T-helper 17 cell (primary cell): Measurements from ENCODE around the gene ARPC1A. TPM values are rescaled to one million over a fixed set of nuclear protein-coding genes. Genes with fewer than 3 reads are reported as not detected.
"Not testable (repeated sequence)": the region's sequence is repeated elsewhere in the genome, so short reads cannot be mapped to it uniquely, and the experiment has no call there.

ENCODE experiments used
- ATAC-seq: fragments of 150-1000 bp; cut with Tn5 transposase; 2 replicates; pipeline ENCODE4 v1.10.0; 2021; ENCODE audit warnings: mild to moderate bottlenecking, moderate library complexity
- DNase-seq, 3 donors: peaks; one replicate each; pipeline versions ENCODE4 v3.0.0 to v3.0.0-alpha.2; 2020 to 2021
- H3K9me3 ChIP-seq: one replicate; pipeline ENCODE4 v1.7.0; 2013; ENCODE audit warnings: low read length, mild to moderate bottlenecking; ENCODE audit not compliant: control insufficient read depth, poor library complexity, severe bottlenecking
- H3K27ac Mint-ChIP-seq: one replicate; pipeline ENCODE4 v1.8.0; 2022; ENCODE audit warnings: mild to moderate bottlenecking, moderate library complexity, mixed read lengths
- H3K27me3 Mint-ChIP-seq: one replicate; pipeline ENCODE4 v1.8.0; 2022; ENCODE audit warnings: mixed read lengths
- H3K36me3 Mint-ChIP-seq: one replicate; pipeline ENCODE4 v1.8.0; 2022; ENCODE audit warnings: low read depth, mixed read lengths
- H3K4me1 Mint-ChIP-seq: one replicate; pipeline ENCODE4 v1.8.0; 2022; ENCODE audit warnings: mild to moderate bottlenecking, mixed read lengths
- H3K4me3 Mint-ChIP-seq: one replicate; pipeline ENCODE4 v1.8.0; 2022; ENCODE audit warnings: mild to moderate bottlenecking, moderate library complexity, mixed read lengths
- total RNA-seq, 4 donors: library from RNA in 2 of 4; stranded (reverse) in 2 of 4; gene quantifications; one replicate each; pipeline ENCODE4 v1.2.3 and lab custom pipeline; 2022 to 2026

The ARPC1A gene
- total RNA-seq, 2 donors from 2014 or later = 29.2 to 37.7 TPM

GRCh38 chr7:99379693-99380031 is 54.0 kb downstream of the ARPC1A start:
- peak overlapping the region; percentile 98 for H3K27ac Mint-ChIP-seq
- H3K36me3 Mint-ChIP-seq, H3K9me3 ChIP-seq, ATAC-seq, H3K27me3 Mint-ChIP-seq, DNase-seq: not testable (repeated sequence)
- H3K4me1 Mint-ChIP-seq = peaks cover 43% of the 10 kb centered on the region
- H3K4me3 Mint-ChIP-seq = peak overlapping the region; percentile 91

GRCh38 chr7:99380032-99380822 is 54.5 kb downstream of the ARPC1A start:
- H3K9me3 ChIP-seq = no peaks in the 10 kb centered on the region
- DNase-seq (peak in 1 of 3 donors; percentile 25), ATAC-seq (peak; percentile 10)
- Mint-ChIP-seq H3K4me1 (peaks cover 45% of the 10 kb centered on the region), H3K27ac (peak overlapping the region; percentile 98), H3K27me3 (no peaks in the 10 kb centered on the region), H3K36me3 (peaks cover 5% of the 10 kb centered on the region), H3K4me3 (peak overlapping the region; percentile 91)

- ATAC-seq = peak; percentile 85
Observed at GRCh38 chr7:99380823-99381663, 55.3 kb downstream of the ARPC1A start.

DNA sequence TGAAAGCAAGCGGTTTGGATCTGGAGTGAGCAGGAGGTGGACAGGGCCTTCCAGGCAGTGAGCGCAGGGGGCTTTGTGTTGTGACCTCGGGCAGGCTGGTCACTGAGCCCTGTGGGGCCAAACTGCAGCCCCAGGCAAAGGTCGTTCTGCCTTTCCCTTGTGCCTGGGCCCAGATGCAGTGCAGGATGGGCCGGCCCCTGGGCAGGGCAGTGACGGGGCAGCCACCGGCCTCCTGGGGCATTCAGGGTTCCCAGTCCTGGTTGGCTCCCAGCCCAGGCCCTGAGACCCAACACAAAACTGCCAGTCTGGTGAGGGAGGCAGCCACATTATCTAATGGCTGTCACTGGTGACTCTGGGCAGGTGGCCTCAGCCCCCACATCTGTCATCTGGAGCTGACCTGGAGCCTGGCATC is 56.0 kb downstream of the ARPC1A start:
- Mint-ChIP-seq H3K4me3 (peak overlapping the region; percentile 91), H3K36me3 (peaks cover 5% of the 10 kb centered on the region), H3K4me1 (peaks cover 38% of the 10 kb centered on the region), H3K27ac (peak overlapping the region; percentile 98), H3K27me3 (no peaks in the 10 kb centered on the region)
- DNase-seq (no peak), ATAC-seq (no peak)
- H3K9me3 ChIP-seq = no peaks in the 10 kb centered on the region

More at GRCh38 chr7:99380823-99381663, 55.3 kb downstream of the ARPC1A start:
- peak; percentile 80 to 89 (median 85) for DNase-seq
- Mint-ChIP-seq H3K4me1 (peaks cover 45% of the 10 kb centered on the region), H3K4me3 (peak overlapping the region; percentile 91), H3K27me3 (no peaks in the 10 kb centered on the region), H3K27ac (peak overlapping the region; percentile 98), H3K36me3 (peaks cover 5% of the 10 kb centered on the region)
- no peaks in the 10 kb centered on the region for H3K9me3 ChIP-seq

- Mint-ChIP-seq H3K27ac (peak overlapping the region; percentile 88), H3K36me3 (peaks cover 5% of the 10 kb centered on the region)
Observed at GRCh38 chr7:99383203-99383602, 57.5 kb downstream of the ARPC1A start.

DNA sequence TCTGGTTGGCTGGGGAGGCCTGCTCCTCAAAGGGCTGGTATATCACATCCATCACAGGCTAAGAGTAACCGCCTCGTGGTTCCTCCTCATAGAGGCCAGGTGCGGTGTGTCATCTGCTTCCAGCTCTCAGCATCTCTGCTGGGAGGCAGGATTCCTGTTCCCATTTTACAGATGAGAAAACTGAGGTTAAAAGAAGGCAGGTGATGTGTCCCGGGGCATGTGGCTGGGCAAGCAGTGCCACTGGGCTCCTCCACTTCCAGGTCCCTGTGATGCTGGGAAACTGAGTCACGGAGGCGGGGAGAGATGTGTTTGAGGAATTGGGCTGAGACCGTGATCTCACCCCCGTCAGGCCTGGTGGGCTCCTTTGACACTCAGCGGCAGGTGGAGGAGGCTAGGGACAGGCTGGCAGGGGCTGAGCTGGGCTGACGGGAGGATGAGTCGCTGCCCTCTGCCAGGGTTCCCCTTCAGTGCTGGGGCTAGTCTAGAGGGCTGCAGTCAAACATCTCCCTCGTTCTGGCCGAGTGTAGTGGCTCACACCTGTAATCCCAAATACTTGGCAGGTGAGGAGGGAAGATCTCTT is 58.2 kb downstream of the ARPC1A start:
- no peaks in the 10 kb centered on the region for H3K27me3 Mint-ChIP-seq
- DNase-seq = no peak
- H3K4me1 Mint-ChIP-seq = peaks cover 38% of the 10 kb centered on the region
- H3K9me3 ChIP-seq = no peaks in the 10 kb centered on the region
- peaks cover 5% of the 10 kb centered on the region for H3K36me3 Mint-ChIP-seq
- peak overlapping the region; percentile 88 for H3K27ac Mint-ChIP-seq
- no peak overlapping the region for H3K4me3 Mint-ChIP-seq
- ATAC-seq = no peak

More at GRCh38 chr7:99383203-99383602, 57.5 kb downstream of the ARPC1A start:
- Mint-ChIP-seq H3K4me1 (peaks cover 38% of the 10 kb centered on the region), H3K4me3 (peak overlapping the region; percentile 36), H3K27me3 (no peaks in the 10 kb centered on the region)
- DNase-seq (no peak), ATAC-seq (no peak)
- H3K9me3 ChIP-seq = no peaks in the 10 kb centered on the region

GRCh38 chr7:99384523-99384922 is 58.8 kb downstream of the ARPC1A start:
- ATAC-seq = no peak
- no peaks in the 10 kb centered on the region for H3K9me3 ChIP-seq
- H3K4me3 Mint-ChIP-seq = no peak overlapping the region
- no peaks in the 10 kb centered on the region for H3K27me3 Mint-ChIP-seq
- H3K36me3 Mint-ChIP-seq = peaks cover 2% of the 10 kb centered on the region
- no peak for DNase-seq
- H3K4me1 Mint-ChIP-seq = peaks cover 31% of the 10 kb centered on the region
- peak overlapping the region; percentile 88 for H3K27ac Mint-ChIP-seq

DNA sequence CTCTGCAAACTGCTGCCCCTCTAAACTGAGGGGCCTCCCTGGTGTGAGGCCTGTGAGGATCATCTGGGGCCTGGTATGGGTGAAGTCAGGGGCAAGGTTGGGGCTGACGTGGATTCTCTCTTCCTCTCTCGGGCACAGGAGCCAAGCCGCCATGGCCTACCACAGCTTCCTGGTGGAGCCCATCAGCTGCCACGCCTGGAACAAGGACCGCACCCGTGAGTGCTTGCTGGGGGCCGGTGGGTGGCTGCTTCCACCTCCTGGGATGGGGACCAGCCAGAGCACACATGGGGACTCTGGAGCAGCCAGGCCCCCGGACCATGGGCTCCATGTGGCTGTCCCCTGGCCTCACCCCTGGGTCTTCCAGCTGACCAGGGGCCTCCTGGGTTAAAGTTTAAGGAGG is 59.9 kb downstream of the ARPC1A start:
- ATAC-seq = no peak
- H3K4me1 Mint-ChIP-seq = peaks cover 25% of the 10 kb centered on the region
- no peaks in the 10 kb centered on the region for H3K9me3 ChIP-seq
- no peak for DNase-seq
- no peaks in the 10 kb centered on the region for H3K27me3 Mint-ChIP-seq
- peaks cover 2% of the 10 kb centered on the region for H3K36me3 Mint-ChIP-seq
- H3K27ac Mint-ChIP-seq = peak overlapping the region; percentile 88
- peak overlapping the region; percentile 69 for H3K4me3 Mint-ChIP-seq

- Mint-ChIP-seq H3K4me1 (peaks cover 15% of the 10 kb centered on the region), H3K4me3 (no peak overlapping the region), H3K27ac (peak overlapping the region; percentile 79), H3K27me3 (no peaks in the 10 kb centered on the region), H3K36me3 (no peaks in the 10 kb centered on the region)
- no peak for DNase-seq
- ATAC-seq = peak; percentile 76
- H3K9me3 ChIP-seq = no peaks in the 10 kb centered on the region
Observed at GRCh38 chr7:99386584-99387238, 61.0 kb downstream of the ARPC1A start.

DNA sequence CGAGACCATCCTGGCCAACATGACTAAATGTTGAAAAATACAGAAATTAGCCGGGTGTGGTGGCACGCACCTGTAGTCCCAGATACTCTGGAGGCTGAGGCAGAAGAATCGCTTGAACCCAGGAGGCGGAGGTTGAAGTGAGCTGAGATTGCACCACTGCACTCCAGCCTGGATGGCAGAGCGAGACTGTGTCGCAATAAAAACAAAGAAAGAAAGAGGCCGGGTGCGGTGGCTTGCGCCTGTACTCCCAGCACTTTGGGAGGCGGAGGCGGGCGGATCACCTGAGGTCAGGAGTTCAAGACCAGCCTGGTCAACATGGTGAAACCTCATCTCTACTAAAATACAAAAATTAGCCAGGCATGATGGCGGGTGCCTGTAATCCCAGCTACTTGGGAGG is 61.5 kb downstream of the ARPC1A start:
- Mint-ChIP-seq H3K27ac (peak overlapping the region; percentile 79), H3K4me1 (peaks cover 15% of the 10 kb centered on the region)
- not testable (repeated sequence) for H3K4me3 Mint-ChIP-seq, DNase-seq, ATAC-seq, H3K36me3 Mint-ChIP-seq, H3K9me3 ChIP-seq, H3K27me3 Mint-ChIP-seq

DNA sequence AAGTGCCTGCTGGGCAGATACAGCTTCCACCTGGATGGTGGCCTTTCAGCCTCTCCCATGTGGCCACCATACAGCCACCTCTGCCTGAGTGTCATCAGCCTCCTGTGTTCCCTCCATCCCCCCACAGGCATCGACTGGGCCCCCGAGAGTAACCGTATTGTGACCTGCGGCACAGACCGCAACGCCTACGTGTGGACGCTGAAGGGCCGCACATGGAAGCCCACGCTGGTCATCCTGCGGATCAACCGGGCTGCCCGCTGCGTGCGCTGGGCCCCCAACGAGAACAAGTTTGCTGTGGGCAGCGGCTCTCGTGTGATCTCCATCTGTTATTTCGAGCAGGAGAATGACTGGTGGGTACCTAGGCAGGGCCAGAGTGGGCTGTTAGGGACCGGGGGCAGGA is 62.2 kb downstream of the ARPC1A start:
- H3K27me3 Mint-ChIP-seq = no peaks in the 10 kb centered on the region
- no peaks in the 10 kb centered on the region for H3K36me3 Mint-ChIP-seq
- peak overlapping the region; percentile 79 for H3K27ac Mint-ChIP-seq
- DNase-seq = no peak
- no peaks in the 10 kb centered on the region for H3K9me3 ChIP-seq
- H3K4me1 Mint-ChIP-seq = peaks cover 18% of the 10 kb centered on the region
- no peak overlapping the region for H3K4me3 Mint-ChIP-seq
- no peak for ATAC-seq

GRCh38 chr7:99389772-99390171 is 64.1 kb downstream of the ARPC1A start:
- no peak overlapping the region for H3K27ac Mint-ChIP-seq

More at GRCh38 chr7:99389772-99390171, 64.1 kb downstream of the ARPC1A start:
- no peaks in the 10 kb centered on the region for H3K27me3 Mint-ChIP-seq
- DNase-seq = no peak
- H3K4me1 Mint-ChIP-seq = peaks cover 16% of the 10 kb centered on the region
- no peaks in the 10 kb centered on the region for H3K9me3 ChIP-seq
- H3K36me3 Mint-ChIP-seq = no peaks in the 10 kb centered on the region
- ATAC-seq = no peak
- H3K4me3 Mint-ChIP-seq = no peak overlapping the region
